ENCODE measurements around the gene ZNF777. TPM values are rescaled to one million over a fixed set of nuclear protein-coding genes. Genes with fewer than 3 reads are reported as not detected.

ZNF777 gene
- total and polyA plus RNA-seq, 11 donors, result 6.5 to 10.7 (median 7.5) TPM

GRCh38 chr7:149385195-149385950 is 75.5 kb downstream of the ZNF777 start:
- DNase-seq (peak in 2 of 5 donors; percentile 30 to 34), ATAC-seq (no peak)
- Histone ChIP-seq H3K9me3 (peaks cover 0 to 12% (median 6%) of the 10 kb centered on the region in 12 donors), H3K4me1 (peaks cover 0 to 4% (median 0%) of the 10 kb centered on the region in 12 donors), H3K4me3 (no peak overlapping the region), H3K27ac (no peak overlapping the region), H3K27me3 (peaks cover 0 to 5% (median 0%) of the 10 kb centered on the region in 9 donors), H3K36me3 (no peaks in the 10 kb centered on the region)
- whole genome bisulfite sequencing, 4 donors, result 34 to 42% (median 35%) methylated on average over 9 of the region's 9 CpGs
- intact Hi-C loops (cut with DNase I), result no loop called here
- TF ChIP-seq CTCF (IDR thresholded peaks at IDR 0.05), result no peak

Other genes with a start within 250 kb of the ZNF777 start
- 1 to 10 TPM; 3.4 to 6.3 (median 4.3) TPM for gene ZNF212, start 221.4 kb downstream of the ZNF777 start, total RNA-seq
- 1 to 10 TPM; 3.9 to 4.9 TPM for gene ZNF212, start 221.4 kb downstream of the ZNF777 start, polyA plus RNA-seq
- 1 to 10 TPM; 2.8 to 9.0 (median 3.4) TPM for gene ZNF783, start 198.9 kb downstream of the ZNF777 start, total RNA-seq
- gene ZNF783, start 198.9 kb downstream of the ZNF777 start, polyA plus RNA-seq, result 1 to 10 TPM; 3.0 to 3.3 TPM
- 10 to 100 TPM in 4 of 9 donors, 1 to 10 TPM in 5; 6.7 to 12.8 (median 8.8) TPM for gene ZNF746, start 36.7 kb upstream of the ZNF777 start, total RNA-seq
- 1 to 10 TPM; 5.5 to 6.8 TPM for gene ZNF746, start 36.7 kb upstream of the ZNF777 start, polyA plus RNA-seq

Measured in heart left ventricle (tissue), 16 donors.